ENCODE results near the gene SIM2. TPM values are rescaled to one million over a fixed set of nuclear protein-coding genes. Genes with fewer than 3 reads are reported as not detected.

The SIM2 gene
- total RNA-seq, 4 donors from 2014 or later = 0.42 TPM; not detected in 3

- Histone ChIP-seq H3K27me3 (peaks cover 0 to 50% (median 0%) of the 10 kb centered on the region in 4 donors), H3K4me1 (no peaks in the 10 kb centered on the region), H3K9me3 (no peaks in the 10 kb centered on the region), H3K27ac (replicated peaks in 1 of 4) (no peak overlapping the region), H3K36me3 (no peaks in the 10 kb centered on the region), H3K4me3 (no peak overlapping the region)
- no peak for DNase-seq (ENCODE audit: extremely low spot score)
- no peak for TF ChIP-seq EP300 (IDR thresholded peaks at IDR 0.05)
- TF ChIP-seq CTCF (IDR thresholded peaks at IDR 0.05) = no peak
- no peak for TF ChIP-seq POLR2AphosphoS5 (IDR thresholded peaks at IDR 0.05)
- TF ChIP-seq POLR2A (IDR thresholded peaks at IDR 0.05; ENCODE audit: low read depth) = no peak
- 79% methylated on average over 6 of the region's 6 CpGs for WGBS
- intact Hi-C loops (cut with DNase I) = no loop called here
Observed at GRCh38 chr21:36727866-36728265, 29.0 kb downstream of the SIM2 start.

GRCh38 chr21:36728371-36729111 is 29.6 kb downstream of the SIM2 start:
- Histone ChIP-seq H3K27me3 (peaks cover 0 to 47% (median 0%) of the 10 kb centered on the region in 4 donors), H3K4me3 (no peak overlapping the region), H3K36me3 (no peaks in the 10 kb centered on the region), H3K27ac (replicated peaks in 1 of 4) (no peak overlapping the region), H3K4me1 (no peaks in the 10 kb centered on the region), H3K9me3 (no peaks in the 10 kb centered on the region)
- intact Hi-C loops (cut with DNase I) = no loop called here
- TF ChIP-seq CTCF (IDR thresholded peaks at IDR 0.05) (no peak), EP300 (IDR thresholded peaks at IDR 0.05) (no peak), POLR2A (IDR thresholded peaks at IDR 0.05; ENCODE audit: low read depth) (no peak), POLR2AphosphoS5 (IDR thresholded peaks at IDR 0.05) (no peak)
- no peak for DNase-seq (ENCODE audit: extremely low spot score)
- 81% methylated on average over 5 of the region's 14 CpGs for WGBS

- Histone ChIP-seq H3K36me3 (no peaks in the 10 kb centered on the region), H3K4me1 (no peaks in the 10 kb centered on the region), H3K27ac (replicated peaks in 1 of 4) (no peak overlapping the region), H3K4me3 (no peak overlapping the region), H3K27me3 (peaks cover 0 to 48% (median 0%) of the 10 kb centered on the region in 4 donors), H3K9me3 (no peaks in the 10 kb centered on the region)
- no peak for TF ChIP-seq POLR2AphosphoS5 (IDR thresholded peaks at IDR 0.05)
- no peak for TF ChIP-seq CTCF (IDR thresholded peaks at IDR 0.05)
- no peak for TF ChIP-seq POLR2A (IDR thresholded peaks at IDR 0.05; ENCODE audit: low read depth)
- TF ChIP-seq EP300 (IDR thresholded peaks at IDR 0.05) = no peak
- WGBS = 84% methylated on average over 16 of the region's 18 CpGs
- intact Hi-C loops (cut with DNase I) = no loop called here
- DNase-seq (ENCODE audit: extremely low spot score) = no peak
Observed at GRCh38 chr21:36729310-36729970, 30.5 kb downstream of the SIM2 start.

GRCh38 chr21:36730291-36731281 is 31.7 kb downstream of the SIM2 start:
- Histone ChIP-seq H3K4me3 (no peak overlapping the region), H3K27ac (replicated peaks in 1 of 4) (no peak overlapping the region), H3K9me3 (peaks cover 0 to 4% (median 0%) of the 10 kb centered on the region in 4 donors), H3K4me1 (no peaks in the 10 kb centered on the region), H3K36me3 (no peaks in the 10 kb centered on the region), H3K27me3 (peaks cover 0 to 60% (median 0%) of the 10 kb centered on the region in 4 donors)
- WGBS = 83% methylated on average over 30 of the region's 30 CpGs
- intact Hi-C loops (cut with DNase I) = no loop called here
- DNase-seq (ENCODE audit: extremely low spot score) = no peak
- TF ChIP-seq POLR2AphosphoS5 (IDR thresholded peaks at IDR 0.05) (no peak), CTCF (IDR thresholded peaks at IDR 0.05) (no peak), EP300 (IDR thresholded peaks at IDR 0.05) (no peak), POLR2A (IDR thresholded peaks at IDR 0.05; ENCODE audit: low read depth) (no peak)
